ENCODE data around the gene DDX17.

DDX17 gene

DNA sequence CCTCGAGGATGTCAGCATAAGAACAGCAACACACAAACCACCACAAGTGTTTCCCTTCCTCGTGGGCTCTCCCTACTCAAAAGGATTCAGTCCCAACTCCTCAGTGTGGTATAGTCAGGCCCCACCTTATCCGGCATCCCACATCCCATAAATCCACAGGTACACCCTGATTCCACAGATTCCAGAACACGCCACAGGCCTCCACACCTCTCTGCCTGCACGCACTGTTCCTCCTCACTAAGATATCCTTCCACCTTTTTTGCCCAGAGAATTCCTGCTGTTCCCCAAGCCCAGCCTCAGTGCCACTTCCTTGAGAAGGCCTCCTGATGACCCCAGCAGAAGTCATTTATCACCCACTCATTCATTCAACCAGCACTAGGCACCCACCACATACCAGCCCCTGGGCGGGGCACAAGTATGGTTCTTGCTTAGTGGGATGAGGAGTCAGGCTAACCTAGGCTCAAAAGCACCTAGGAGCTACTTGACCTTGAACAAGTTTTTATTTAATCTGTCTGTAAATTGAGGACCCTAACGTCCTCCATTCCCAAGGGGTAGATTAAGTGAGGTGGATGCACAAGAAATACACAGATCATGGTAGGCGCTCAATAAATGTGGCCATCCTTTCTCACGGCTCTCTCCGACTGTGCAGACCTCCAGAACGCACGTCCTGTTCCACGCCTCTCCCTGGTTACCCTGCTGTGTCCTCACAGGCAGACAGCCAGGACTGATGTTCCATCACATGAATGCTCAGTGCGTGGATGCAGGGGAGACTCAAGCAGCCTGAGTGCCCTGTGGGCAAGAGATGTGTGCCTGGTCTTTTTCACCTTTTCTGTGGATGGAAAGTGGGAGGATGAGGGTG is 49.0 kb downstream of the DDX17 start:
- no peak overlapping the region for H2AK5ac ChIP-seq (ENCODE audit: low read length, severe bottlenecking)
- peaks cover 0 to 3% of the 10 kb centered on the region in 2 experiments for H3K36me3 ChIP-seq (ENCODE audit: control insufficient read depth in 1 of 2, insufficient read depth in 2 of 2, low read depth in 1 of 2, low read length in 2 of 2)
- H3K4ac ChIP-seq (ENCODE audit: low read depth in 1 of 2, low read length in 2 of 2): no peak overlapping the region
- H3K4me1 ChIP-seq (ENCODE audit: control insufficient read depth, insufficient read depth, low read depth, low read length): peaks cover 32% of the 10 kb centered on the region
- H3K27me3 ChIP-seq (ENCODE audit: control insufficient read depth in 1 of 2, insufficient read depth in 1 of 2, low read length in 2 of 2): peaks cover 73 to 85% of the 10 kb centered on the region in 2 experiments
- no peak overlapping the region for H3K23ac ChIP-seq (ENCODE audit: low read length in 2 of 2)
- H3K14ac ChIP-seq (ENCODE audit: low read length in 2 of 2): no peak overlapping the region
- no peaks in the 10 kb centered on the region for H3K9me3 ChIP-seq (ENCODE audit: control insufficient read depth, low read length)
- H3K18ac ChIP-seq (ENCODE audit: low read depth in 1 of 2, low read length in 2 of 2): no peak overlapping the region
- H4K91ac ChIP-seq (ENCODE audit: low read length): no peak overlapping the region
- H2BK5ac ChIP-seq (ENCODE audit: low read depth, low read length, poor library complexity, severe bottlenecking): no peak overlapping the region
- no peak overlapping the region for H4K8ac ChIP-seq (ENCODE audit: low read length)
- H2AFZ ChIP-seq (ENCODE audit: low read depth, low read length): no peak overlapping the region
- H2BK120ac ChIP-seq (ENCODE audit: low read depth, low read length): no peak overlapping the region
- H3K9ac ChIP-seq (ENCODE audit: low read length): no peak overlapping the region
- no peak overlapping the region for H3K4me2 ChIP-seq (ENCODE audit: low read length, poor library complexity, severe bottlenecking)
- H3K27ac ChIP-seq (ENCODE audit: low read length, poor library complexity, severe bottlenecking): no peak overlapping the region
- no peak overlapping the region for H2BK15ac ChIP-seq (ENCODE audit: low read depth, poor library complexity, severe bottlenecking)
- DNase-seq: no peak
- H3K79me1 ChIP-seq (replicated peaks; ENCODE audit: low read length, poor library complexity, severe bottlenecking): no peaks in the 10 kb centered on the region
- no peak overlapping the region for H3K4me3 ChIP-seq (ENCODE audit: insufficient read depth in 1 of 2, low read depth in 1 of 2, low read length in 2 of 2)
- WGBS: 75% methylated on average over 13 of the region's 14 CpGs
- no peak overlapping the region for H2BK12ac ChIP-seq (ENCODE audit: low read length in 2 of 2)

DNA sequence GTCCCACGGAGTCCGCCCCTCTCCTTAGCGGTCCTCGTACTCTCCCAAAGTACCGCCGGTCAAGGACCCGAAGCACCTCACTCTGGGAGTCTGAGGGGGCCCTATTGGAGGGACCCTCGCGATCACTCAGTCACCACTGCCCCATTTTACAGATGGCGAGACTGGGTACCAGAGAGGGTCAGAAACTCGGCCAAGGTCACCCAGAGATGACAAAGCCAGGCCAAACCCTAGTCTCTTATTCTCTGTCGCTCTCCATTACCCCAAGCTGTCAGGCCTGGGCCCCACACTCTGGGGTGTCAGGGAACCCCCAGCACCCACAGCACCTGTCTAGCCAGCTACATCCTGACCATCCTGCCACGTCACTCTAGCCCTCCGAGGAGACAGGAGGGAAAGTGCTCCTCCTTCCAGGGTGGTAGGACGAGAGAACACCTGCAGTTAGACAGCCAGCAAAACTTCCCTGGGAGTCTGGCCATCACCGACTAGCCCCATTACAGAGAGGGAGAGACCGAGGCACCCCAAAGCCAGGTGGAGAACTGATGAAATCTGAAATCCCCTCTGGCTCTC is 49.8 kb downstream of the DDX17 start:
- no peaks in the 10 kb centered on the region for H3K9me3 ChIP-seq (ENCODE audit: control insufficient read depth, low read length)

DNA sequence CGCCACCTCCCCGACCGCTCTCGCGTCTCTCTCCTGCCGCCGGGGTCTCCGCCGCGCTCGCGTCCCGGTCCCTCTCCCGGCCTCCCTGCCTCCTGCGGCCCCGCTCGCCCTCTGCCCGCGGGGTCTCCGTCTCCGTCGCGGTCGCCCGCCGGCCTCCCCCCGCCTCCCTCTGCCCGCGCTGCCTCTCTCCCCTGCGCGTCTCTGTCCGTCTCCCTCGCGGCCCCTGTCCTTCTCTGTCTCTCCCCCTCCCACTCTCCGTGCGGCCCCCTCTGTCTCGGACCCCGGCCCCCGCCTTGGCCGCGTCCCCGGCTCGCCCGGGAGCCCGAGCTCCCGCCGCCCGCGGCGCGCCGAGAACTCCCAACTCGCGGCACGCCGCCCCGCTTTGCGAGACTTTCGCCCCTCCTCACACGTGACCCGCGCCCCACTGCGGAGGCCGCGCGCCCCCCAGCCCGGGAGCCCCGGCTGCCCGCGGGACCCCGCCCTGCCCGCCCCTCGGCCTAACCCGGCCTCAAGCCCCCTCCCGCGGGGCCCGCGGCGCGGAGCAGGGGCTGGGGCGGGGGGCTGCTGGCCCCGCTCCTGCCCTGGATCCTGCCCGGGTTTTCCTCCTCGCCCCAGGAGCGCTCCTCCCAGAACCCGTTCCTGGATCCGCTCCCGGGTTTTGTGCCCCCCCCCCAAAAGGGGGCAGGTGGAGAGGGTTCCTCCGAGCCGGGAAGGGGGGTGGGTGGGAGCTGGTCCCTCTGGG is 50.4 kb downstream of the DDX17 start:
- peak overlapping the region; percentile 11 for H2BK120ac ChIP-seq (ENCODE audit: low read depth, low read length)
- H2AK5ac ChIP-seq (ENCODE audit: low read length, severe bottlenecking): no peak overlapping the region
- H3K18ac ChIP-seq (ENCODE audit: low read depth in 1 of 2, low read length in 2 of 2): peak overlapping the region in 1 of 2 experiments; percentile 75
- no peak overlapping the region for H3K4ac ChIP-seq (ENCODE audit: low read depth in 1 of 2, low read length in 2 of 2)
- no peak overlapping the region for H4K91ac ChIP-seq (ENCODE audit: low read length)
- H3K36me3 ChIP-seq (ENCODE audit: control insufficient read depth in 1 of 2, insufficient read depth in 2 of 2, low read depth in 1 of 2, low read length in 2 of 2): peaks cover 0 to 3% of the 10 kb centered on the region in 2 experiments
- H2BK12ac ChIP-seq (ENCODE audit: low read length in 2 of 2): no peak overlapping the region
- H3K9me3 ChIP-seq (ENCODE audit: control insufficient read depth, low read length): no peaks in the 10 kb centered on the region
- H2AFZ ChIP-seq (ENCODE audit: low read depth, low read length): peak overlapping the region; percentile 32
- H3K14ac ChIP-seq (ENCODE audit: low read length in 2 of 2): no peak overlapping the region
- no peaks in the 10 kb centered on the region for H3K79me1 ChIP-seq (replicated peaks; ENCODE audit: low read length, poor library complexity, severe bottlenecking)
- WGBS: 1% methylated on average over 62 of the region's 90 CpGs
- peaks cover 23% of the 10 kb centered on the region for H3K4me1 ChIP-seq (ENCODE audit: control insufficient read depth, insufficient read depth, low read depth, low read length)
- no peak overlapping the region for H4K8ac ChIP-seq (ENCODE audit: low read length)
- peak overlapping the region in 1 of 2 experiments; percentile 34 for H3K23ac ChIP-seq (ENCODE audit: low read length in 2 of 2)
- no peak overlapping the region for H3K27ac ChIP-seq (ENCODE audit: low read length, poor library complexity, severe bottlenecking)
- DNase-seq: peak; percentile 52
- H2BK5ac ChIP-seq (ENCODE audit: low read depth, low read length, poor library complexity, severe bottlenecking): no peak overlapping the region
- no peak overlapping the region for H3K9ac ChIP-seq (ENCODE audit: low read length)
- H3K27me3 ChIP-seq (ENCODE audit: control insufficient read depth in 1 of 2, insufficient read depth in 1 of 2, low read length in 2 of 2): peaks cover 76 to 86% of the 10 kb centered on the region in 2 experiments
- H3K4me2 ChIP-seq (ENCODE audit: low read length, poor library complexity, severe bottlenecking): peak overlapping the region; percentile 83
- peak overlapping the region; percentile 44 for H2BK15ac ChIP-seq (ENCODE audit: low read depth, poor library complexity, severe bottlenecking)
- peak overlapping the region in 1 of 2 experiments; percentile 48 for H3K4me3 ChIP-seq (ENCODE audit: insufficient read depth in 1 of 2, low read depth in 1 of 2, low read length in 2 of 2)

More for the DNA sequence above, 49.8 kb downstream of the DDX17 start:
- Histone ChIP-seq H3K4me3 (ENCODE audit: insufficient read depth in 1 of 2, low read depth in 1 of 2, low read length in 2 of 2) (no peak overlapping the region), H2BK120ac (ENCODE audit: low read depth, low read length) (no peak overlapping the region), H3K79me1 (replicated peaks; ENCODE audit: low read length, poor library complexity, severe bottlenecking) (no peaks in the 10 kb centered on the region), H2BK12ac (ENCODE audit: low read length in 2 of 2) (no peak overlapping the region), H2BK15ac (ENCODE audit: low read depth, poor library complexity, severe bottlenecking) (no peak overlapping the region), H3K4ac (ENCODE audit: low read depth in 1 of 2, low read length in 2 of 2) (no peak overlapping the region), H3K14ac (ENCODE audit: low read length in 2 of 2) (no peak overlapping the region), H3K36me3 (ENCODE audit: control insufficient read depth in 1 of 2, insufficient read depth in 2 of 2, low read depth in 1 of 2, low read length in 2 of 2) (peaks cover 0 to 3% of the 10 kb centered on the region in 2 experiments), H3K4me1 (ENCODE audit: control insufficient read depth, insufficient read depth, low read depth, low read length) (peaks cover 26% of the 10 kb centered on the region), H2AFZ (ENCODE audit: low read depth, low read length) (no peak overlapping the region), H3K9ac (ENCODE audit: low read length) (no peak overlapping the region), H2BK5ac (ENCODE audit: low read depth, low read length, poor library complexity, severe bottlenecking) (no peak overlapping the region), H3K18ac (ENCODE audit: low read depth in 1 of 2, low read length in 2 of 2) (no peak overlapping the region), H3K27me3 (ENCODE audit: control insufficient read depth in 1 of 2, insufficient read depth in 1 of 2, low read length in 2 of 2) (peaks cover 76 to 86% of the 10 kb centered on the region in 2 experiments), H4K91ac (ENCODE audit: low read length) (no peak overlapping the region), H3K23ac (ENCODE audit: low read length in 2 of 2) (no peak overlapping the region), H2AK5ac (ENCODE audit: low read length, severe bottlenecking) (no peak overlapping the region), H4K8ac (ENCODE audit: low read length) (no peak overlapping the region), H3K4me2 (ENCODE audit: low read length, poor library complexity, severe bottlenecking) (peak overlapping the region; percentile 83), H3K27ac (ENCODE audit: low read length, poor library complexity, severe bottlenecking) (no peak overlapping the region)
- 52% methylated on average over 17 of the region's 17 CpGs for WGBS
- no peak for DNase-seq

All from mesenchymal stem cell (in vitro differentiated cells and primary cell).